Measurements from ENCODE around the gene ZCWPW2. TPM values are rescaled to one million over a fixed set of nuclear protein-coding genes. Genes with fewer than 3 reads are reported as not detected.

Gene ZCWPW2
- total RNA-seq, 1 experiment from 2014 or later: 0.81 TPM

- DNase-seq: no peak
- H3K27me3 ChIP-seq (ENCODE audit: insufficient read depth, low read depth): no peaks in the 10 kb centered on the region
- H3K9me3 ChIP-seq (ENCODE audit: insufficient read depth, low read depth): no peaks in the 10 kb centered on the region
- no peaks in the 10 kb centered on the region for H3K4me1 ChIP-seq (replicated peaks; ENCODE audit: insufficient read depth)
- ChIA-PET POLR2A (ENCODE audit: unreplicated experiment) (no interaction called here), CTCF (no interaction called here)
- no peak for TF ChIP-seq EZH2 (IDR thresholded peaks at IDR 0.05; ENCODE audit: low read depth)
- TF ChIP-seq CTCF (conservative IDR thresholded peaks at IDR 0.05): peak; percentile 44; the same call in 1 of the 2 replicates
- no peak overlapping the region for H3K4me3 ChIP-seq
- H3K4me2 ChIP-seq: no peak overlapping the region
- intact Hi-C loops (cut with micrococcal nuclease; ENCODE audit: unreplicated experiment): no loop called here
- no peak overlapping the region for H2AFZ ChIP-seq
- H3K9me2 ChIP-seq (ENCODE audit: insufficient read depth): no peaks in the 10 kb centered on the region
- BruUV-seq (replicated peaks): no TSS peak
- no peaks in the 10 kb centered on the region for H3K79me2 ChIP-seq (ENCODE audit: low read depth)
- H3F3A ChIP-seq (ENCODE audit: insufficient read depth, low read depth): no peaks in the 10 kb centered on the region
- H3K36me3 ChIP-seq (ENCODE audit: low read depth): peaks cover 4% of the 10 kb centered on the region; the same call in 1 of the 2 replicates
- no peak overlapping the region for H3K27ac ChIP-seq
- H4K20me1 ChIP-seq (ENCODE audit: insufficient read depth): peaks cover 3% of the 10 kb centered on the region; the same call in 1 of the 2 replicates
Observed at GRCh38 chr3:28334552-28334951, 14.0 kb upstream of the ZCWPW2 start.

- H3K79me2 ChIP-seq (ENCODE audit: low read depth): no peaks in the 10 kb centered on the region
- H3K4me3 ChIP-seq: no peak overlapping the region
- H3K9me3 ChIP-seq (ENCODE audit: insufficient read depth, low read depth): no peaks in the 10 kb centered on the region
- no peaks in the 10 kb centered on the region for H3K27me3 ChIP-seq (ENCODE audit: insufficient read depth, low read depth)
- H4K20me1 ChIP-seq (ENCODE audit: insufficient read depth): peaks cover 3% of the 10 kb centered on the region; the same call in 1 of the 2 replicates
- H3K4me1 ChIP-seq (replicated peaks; ENCODE audit: insufficient read depth): no peaks in the 10 kb centered on the region
- no peak overlapping the region for H2AFZ ChIP-seq
- CTCF ChIA-PET: interaction anchor here (0.8 kb wide), 1 partner anchor 623 kb away, joined by 3 read pairs; no protein-coding TSS in a partner anchor
- TF ChIP-seq EZH2 (IDR thresholded peaks at IDR 0.05; ENCODE audit: low read depth) (no peak), CTCF (conservative IDR thresholded peaks at IDR 0.05) (no peak)
- DNase-seq: no peak
- H3F3A ChIP-seq (ENCODE audit: insufficient read depth, low read depth): no peaks in the 10 kb centered on the region
- POLR2A ChIA-PET (ENCODE audit: unreplicated experiment): no interaction called here
- no TSS peak for BruUV-seq (replicated peaks)
- no peaks in the 10 kb centered on the region for H3K9me2 ChIP-seq (ENCODE audit: insufficient read depth)
- H3K27ac ChIP-seq: no peak overlapping the region
- intact Hi-C loops (cut with micrococcal nuclease; ENCODE audit: unreplicated experiment): no loop called here
- peaks cover 6% of the 10 kb centered on the region; the same call in 1 of the 2 replicates for H3K36me3 ChIP-seq (ENCODE audit: low read depth)
- H3K4me2 ChIP-seq: no peak overlapping the region
Observed at GRCh38 chr3:28335246-28335645, 13.3 kb upstream of the ZCWPW2 start.

GRCh38 chr3:28337230-28337629, 11.3 kb upstream of the ZCWPW2 start:
- BruUV-seq (replicated peaks): no TSS peak
- H3K79me2 ChIP-seq (ENCODE audit: low read depth): peaks cover 5% of the 10 kb centered on the region; the same call in 1 of the 2 replicates
- TF ChIP-seq CTCF (conservative IDR thresholded peaks at IDR 0.05): no peak
- no peak for TF ChIP-seq EZH2 (IDR thresholded peaks at IDR 0.05; ENCODE audit: low read depth)
- ChIA-PET CTCF (no interaction called here), POLR2A (ENCODE audit: unreplicated experiment) (no interaction called here)
- H3K9me2 ChIP-seq (ENCODE audit: insufficient read depth): no peaks in the 10 kb centered on the region
- no peaks in the 10 kb centered on the region for H3F3A ChIP-seq (ENCODE audit: insufficient read depth, low read depth)
- intact Hi-C loops (cut with micrococcal nuclease; ENCODE audit: unreplicated experiment): no loop called here
- no peaks in the 10 kb centered on the region for H3K9me3 ChIP-seq (ENCODE audit: insufficient read depth, low read depth)
- no peak overlapping the region for H3K27ac ChIP-seq
- H3K27me3 ChIP-seq (ENCODE audit: insufficient read depth, low read depth): no peaks in the 10 kb centered on the region
- no peak for DNase-seq
- H2AFZ ChIP-seq: no peak overlapping the region
- no peak overlapping the region for H3K4me3 ChIP-seq
- H3K4me2 ChIP-seq: no peak overlapping the region
- H3K36me3 ChIP-seq (ENCODE audit: low read depth): peaks cover 6% of the 10 kb centered on the region; the same call in 1 of the 2 replicates
- H3K4me1 ChIP-seq (replicated peaks; ENCODE audit: insufficient read depth): no peaks in the 10 kb centered on the region
- H4K20me1 ChIP-seq (ENCODE audit: insufficient read depth): no peaks in the 10 kb centered on the region

Measured in PC-9 (cell line).